K562 (cell line): ENCODE measurements around the gene ZFAND3. TPM values are rescaled to one million over a fixed set of nuclear protein-coding genes. Genes with fewer than 3 reads are reported as not detected.

ENCODE experiments used
- ATAC-seq: fragments of 200-7000 bp; cut with Tn5 transposase; 3 replicates; pipeline ENCODE4 v1.9.1; 2020; ENCODE audit warnings: moderate library complexity
- BruUV-seq: library from RNA; stranded (reverse); fragments of 400-500 nt; replicated peaks from 2 replicates; lab custom pipeline; 2021; lab: Mats Ljungman, UMichigan
- CTCF ChIA-PET: fragments of 300-600 bp; formaldehyde crosslinking; extraction: SDS; loops from one replicate; lab custom pipeline; 2021; ENCODE audit warnings: low intra/inter-chr PET ratio; lab: Yijun Ruan, JAX
- POLR2A ChIA-PET: fragments of 300-600, 350-650 bp; sonication (Branson Sonifier 250); formaldehyde crosslinking; extraction: SDS; loops from one replicate; lab custom pipeline; 2021; ENCODE audit warnings: antibody characterized with exemption, inconsistent platforms; lab: Yijun Ruan, JAX
- DNase-seq, 4 experiments: peaks; one replicate each; pipeline versions ENCODE4 v3.0.0 to v3.0.0-alpha.2; 2011 to 2018; ENCODE audit warnings: low spot score in 3 of 4, mixed read lengths in 3 of 4; ENCODE audit errors: extremely low read depth in 1 of 4
- FAIRE-seq: peaks from 2 replicates; lab custom pipeline; 2011; peaks lifted over from hg19 to GRCh38; lab: Jason Lieb, UNC
- H2AFZ ChIP-seq: 2 replicates; pipeline ENCODE4 v1.6.0; 2011; ENCODE audit warnings: low read depth, low read length, control low read depth, inconsistent platforms
- H3K27ac ChIP-seq: fragments of 200-600 bp; 3 replicates; pipeline ENCODE4 v1.8.0; 2011; ENCODE audit warnings: low read depth, mild to moderate bottlenecking, control low read depth, inconsistent platforms, low read length, moderate library complexity, mixed read lengths; ENCODE audit errors: extremely low read depth
- H3K27me3 ChIP-seq, 2 experiments: fragments of 300-600 bp in 1 of 2; 2 replicates in 1 of 2; 3 replicates in 1 of 2; pipeline versions ENCODE4 v1.6.0 to v1.8.0; 2011; ENCODE audit warnings: inconsistent platforms in 2 of 2, low read length in 2 of 2, mild to moderate bottlenecking in 1 of 2, mixed read lengths in 1 of 2, moderate library complexity in 1 of 2; ENCODE audit not compliant: control insufficient read depth in 2 of 2, insufficient read depth in 2 of 2
- H3K36me3 ChIP-seq: fragments of 300-600 bp; 3 replicates; pipeline ENCODE4 v1.8.0; 2011; ENCODE audit warnings: mild to moderate bottlenecking, low read length, inconsistent platforms; ENCODE audit not compliant: control insufficient read depth, insufficient read depth
- H3K4me1 ChIP-seq, 2 experiments: fragments of 200-600 bp in 1 of 2; replicated peaks in 1 of 2; 2 replicates in 1 of 2; 3 replicates in 1 of 2; pipeline versions ENCODE4 v1.5.1 to v1.8.0; 2011; ENCODE audit warnings: inconsistent platforms in 2 of 2, low read length in 2 of 2, mild to moderate bottlenecking in 1 of 2, mixed read lengths in 1 of 2, moderate library complexity in 1 of 2; ENCODE audit not compliant: control insufficient read depth in 2 of 2, insufficient read depth in 2 of 2
- H3K4me2 ChIP-seq: 2 replicates; pipeline ENCODE4 v1.6.1; 2011; ENCODE audit warnings: low read length, control low read depth, inconsistent platforms, mixed read lengths; ENCODE audit not compliant: insufficient read depth
- H3K4me3 ChIP-seq: fragments of 200-600 bp; sonication (generic), shearing (Covaris generic); 2 replicates; pipeline ENCODE4 v1.5.1; 2016; ENCODE audit warnings: control low read depth, inconsistent platforms
- H3K79me2 ChIP-seq: fragments of 200-600 bp; 3 replicates; pipeline ENCODE4 v1.8.0; 2011; ENCODE audit warnings: low read length, inconsistent platforms; ENCODE audit not compliant: control insufficient read depth, insufficient read depth
- H3K9ac ChIP-seq, 2 experiments: 2 replicates each; pipeline versions ENCODE4 v1.6.0 to v1.6.1; 2011; ENCODE audit warnings: low read depth in 2 of 2, low read length in 2 of 2, control low read depth in 1 of 2, inconsistent platforms in 1 of 2, mild to moderate bottlenecking in 1 of 2, mixed read lengths in 1 of 2; ENCODE audit not compliant: insufficient read depth in 1 of 2
- H3K9me1 ChIP-seq: one replicate; pipeline ENCODE4 v1.6.0; 2011; ENCODE audit warnings: inconsistent platforms, mild to moderate bottlenecking, low read length, moderate library complexity; ENCODE audit not compliant: control insufficient read depth, insufficient read depth
- H3K9me3 ChIP-seq: replicated peaks from 2 replicates; pipeline ENCODE4 v1.5.1; 2011; ENCODE audit warnings: low read depth, low read length, inconsistent platforms; ENCODE audit not compliant: control insufficient read depth, insufficient read depth
- H4K20me1 ChIP-seq: replicated peaks from 2 replicates; pipeline ENCODE4 v1.6.1; 2011; ENCODE audit warnings: low read length, inconsistent platforms, mixed read lengths; ENCODE audit not compliant: control insufficient read depth, insufficient read depth
- ADNP ChIP-seq: fragments of 200-800 bp; sonication (Bioruptor generic); IDR thresholded peaks from 2 replicates; pipeline ENCODE4 v1.6.1; 2016; ENCODE audit warnings: missing genetic modification characterization, missing compliant biosample characterization
- HINFP ChIP-seq: fragments of 450-650 bp; conservative IDR thresholded peaks from 2 replicates; pipeline ENCODE4 v1.6.1; 2016; ENCODE audit warnings: missing genetic modification characterization, low read depth, mild to moderate bottlenecking, control low read depth, missing compliant biosample characterization
- NFE2 ChIP-seq: IDR thresholded peaks from 2 replicates; pipeline ENCODE4 v1.6.1; 2014; ENCODE audit warnings: antibody characterized with exemption, low read depth
- WGBS: fragments of 100-300 bp; shearing (Covaris generic); methylation state at CpG from one replicate; pipeline ENCODE4 v1.1.6; 2016; ENCODE audit warnings: low coverage, mixed read lengths; ENCODE audit not compliant: insufficient coverage; ENCODE audit errors: missing lambda C conversion rate; 5-methylcytosine and 5-hydroxymethylcytosine counted together
- in situ Hi-C: fragments of 300-500 bp; cut with MboI; formaldehyde crosslinking; loops from 4 replicates; pipeline ENCODE4 v1.15.0; 2018; ENCODE audit warnings: inconsistent platforms, mixed read lengths
- intact Hi-C: fragments of 100-400 bp; cut with micrococcal nuclease; formaldehyde crosslinking; loops from 2 replicates; pipeline ENCODE4 v1.14.2; 2022
- polyA plus RNA-seq, 8 experiments: library from polyadenylated mRNA; depleted of rRNA in 4 of 8; stranded (reverse) in 5 of 8; unstranded in 3 of 8; fragments of >200 nt; fragmentation: Nextera tagmentation in 2 of 8; fragmentation: Illumina TruSeq in 1 of 8; extraction: Ambion mirVana in 2 of 8; extraction: Trizol in 1 of 8; gene quantifications; 2 replicates each; pipeline versions ENCODE4 v1.2.1 to v1.2.3, GENCODE V29; 2011 to 2014; ENCODE audit warnings: inconsistent platforms in 1 of 8, missing spikeins in 1 of 8
- total RNA-seq, 7 experiments: library from RNA; depleted of rRNA in 6 of 7; stranded (reverse); fragments of >200 nt in 6 of 7; fragmentation: Illumina TruSeq in 2 of 7; extraction: Trizol in 2 of 7; gene quantifications; 2 replicates each; pipeline versions ENCODE4 v1.2.1 to v1.2.3, GENCODE V29; 2011 to 2021; ENCODE audit warnings: low replicate concordance in 1 of 7

The ZFAND3 gene
- total and polyA plus RNA-seq, 9 of the 15 experiments (the other 6 are each of a cell fraction or from before 2014, with no cell fraction given), result 0.81 to 26.6 (median 11.8) TPM

DNA sequence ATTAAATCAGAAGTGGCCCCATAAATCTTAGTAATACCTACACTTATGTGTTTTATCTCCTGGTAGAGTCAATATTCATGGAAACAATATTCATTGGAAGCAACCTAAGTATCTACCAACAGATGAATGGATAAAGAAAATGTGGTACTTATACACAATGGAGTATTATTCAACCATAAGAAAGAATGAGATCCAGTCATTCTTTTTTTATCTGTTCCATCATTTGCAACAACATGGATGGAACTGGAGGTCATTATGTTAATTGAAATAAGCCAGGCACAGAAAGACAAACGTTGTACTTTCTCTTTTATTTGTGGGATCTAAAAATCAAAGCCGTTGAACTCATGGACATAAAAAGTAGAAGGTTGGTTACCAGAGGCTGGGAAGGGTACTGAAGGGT lies 268.5 kb downstream of the ZFAND3 start:
- no peak for TF ChIP-seq HINFP (tag)
- Histone ChIP-seq H3K9ac (no peak overlapping the region), H3K9me3 (no peaks in the 10 kb centered on the region), H4K20me1 (no peaks in the 10 kb centered on the region), H3K4me1 (peaks cover 2 to 5% of the 10 kb centered on the region in 2 experiments; a peak in 2 of 5 replicates), H3K4me2 (no peak overlapping the region), H2AFZ (no peak overlapping the region), H3K27ac (no peak overlapping the region), H3K36me3 (0 out of 3 replicates have a peak, but pooled peaks cover 3% of the 10 kb centered on the region), H3K79me2 (no peaks in the 10 kb centered on the region), H3K9me1 (no peaks in the 10 kb centered on the region), H3K4me3 (no peak overlapping the region), H3K27me3 (no peaks in the 10 kb centered on the region)
- ChIA-PET CTCF (no interaction called here), POLR2A (no interaction called here)
- DNase-seq (no peak), FAIRE-seq (no peak), ATAC-seq (no peak)
- no TSS peak for BruUV-seq
- in situ Hi-C loops, result no loop called here
- 28% methylated on average over 2 of the region's 2 CpGs for WGBS
- intact Hi-C loops, result no loop called here

DNA sequence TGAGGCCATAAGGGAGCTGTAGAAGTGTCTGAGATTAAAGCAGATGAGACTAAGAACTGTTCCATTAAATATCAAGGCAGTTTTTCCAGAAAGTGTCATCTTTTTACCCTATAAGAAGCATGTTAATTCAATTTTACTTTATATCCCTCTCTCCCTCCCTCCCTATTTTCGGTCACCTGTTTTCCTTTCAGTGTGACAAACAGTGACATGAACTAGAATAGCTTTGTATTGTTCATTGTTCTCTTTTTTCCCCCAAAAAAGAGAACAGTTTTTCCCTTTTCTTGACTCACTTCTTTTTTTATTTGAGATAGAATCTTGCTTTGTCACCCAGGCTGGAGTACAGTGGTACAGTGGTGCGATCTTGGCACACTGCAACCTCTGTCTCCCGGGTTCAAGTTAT lies 269.3 kb downstream of the ZFAND3 start:
- H3K4me1 ChIP-seq, result peaks cover 2 to 5% of the 10 kb centered on the region in 2 experiments; a peak in 2 of 5 replicates
- H4K20me1 ChIP-seq, result no peaks in the 10 kb centered on the region
- no peaks in the 10 kb centered on the region for H3K9me1 ChIP-seq
- 32% methylated on average over 3 of the region's 3 CpGs for WGBS
- H3K4me3 ChIP-seq, result no peak overlapping the region
- no peaks in the 10 kb centered on the region for H3K79me2 ChIP-seq
- H3K9me3 ChIP-seq, result no peaks in the 10 kb centered on the region
- in situ Hi-C loops, result no loop called here
- FAIRE-seq (no peak), DNase-seq (no peak)
- H3K9ac ChIP-seq, result no peak overlapping the region
- ChIA-PET CTCF (no interaction called here), POLR2A (interaction anchor here (0.6 kb wide), 1 partner anchor 29 kb away, joined by 4 read pairs; no protein-coding TSS in a partner anchor)
- no peak overlapping the region for H3K4me2 ChIP-seq
- intact Hi-C loops, result no loop called here
- no peaks in the 10 kb centered on the region for H3K27me3 ChIP-seq
- no peak overlapping the region for H3K27ac ChIP-seq
- no peak overlapping the region for H2AFZ ChIP-seq
- H3K36me3 ChIP-seq, result no peaks in the 10 kb centered on the region
- no TSS peak for BruUV-seq
- peak; percentile 27; the same call in 1 of the 2 replicates for TF ChIP-seq NFE2
- no peak for TF ChIP-seq ADNP
- TF ChIP-seq, all 486 proteins: peak for 1
- no peak for ATAC-seq
